ENCODE results near the gene DCHS1. TPM values are rescaled to one million over a fixed set of nuclear protein-coding genes. Genes with fewer than 3 reads are reported as not detected.

Gene DCHS1
- polyA plus RNA-seq, 1 experiment = 7.3 TPM

DNA sequence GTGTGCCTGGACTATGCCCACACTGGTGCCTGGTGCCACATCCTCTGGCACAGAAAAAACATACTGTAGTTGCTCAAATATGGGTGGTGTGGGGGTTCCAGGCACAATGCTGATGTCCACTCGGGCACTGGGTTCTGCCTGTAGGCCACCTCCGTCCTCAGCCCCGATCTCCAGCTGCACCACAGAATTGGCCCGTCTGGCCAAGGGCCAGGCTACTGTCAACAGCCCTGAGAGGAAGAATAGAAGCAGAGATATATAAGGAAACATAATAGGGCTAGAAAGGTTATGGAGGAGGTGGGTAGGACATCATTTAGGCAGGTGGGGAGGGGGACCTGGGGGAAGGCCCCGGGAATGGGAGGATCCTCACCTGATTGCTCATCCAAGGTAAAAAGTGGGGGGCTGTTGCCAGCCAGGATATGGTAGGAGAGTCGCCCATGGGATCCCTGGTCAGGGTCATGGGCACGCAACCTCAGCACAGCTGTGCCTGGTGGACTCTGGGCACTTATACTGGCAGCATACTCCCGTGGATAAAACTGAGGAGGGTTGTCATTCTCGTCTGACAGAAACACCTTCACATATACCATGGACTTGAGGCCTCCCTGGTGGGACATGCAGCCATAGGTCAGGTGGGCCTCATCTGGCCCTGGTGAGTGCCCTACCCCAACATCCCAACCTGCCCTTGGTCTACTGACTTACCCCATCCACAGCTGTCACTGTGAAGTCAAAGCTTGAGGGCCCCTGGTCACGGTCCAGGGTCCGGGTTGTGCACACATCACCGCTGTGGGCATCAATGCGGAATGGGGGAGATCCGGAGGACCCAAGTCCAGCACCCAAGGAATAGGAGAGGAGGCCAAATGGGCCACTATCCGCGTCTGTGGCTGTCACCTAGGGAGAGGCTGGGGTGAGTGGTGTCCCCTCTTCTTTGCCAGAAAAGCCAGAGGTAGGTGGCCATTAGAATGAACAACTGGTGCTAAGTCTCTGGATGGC lies 21.9 kb downstream of the DCHS1 start:
- CTCF ChIA-PET = no interaction called here
- Histone ChIP-seq H3K36me3 (ENCODE audit: control insufficient read depth, insufficient read depth, low read length) (peaks cover 6% of the 10 kb centered on the region), H3K4me3 (ENCODE audit: low read depth, low read length) (no peak overlapping the region), H3K27me3 (ENCODE audit: control insufficient read depth, insufficient read depth, low read length) (no peaks in the 10 kb centered on the region)
- DNase-seq (ENCODE audit: low read depth) = no peak
- POLR2A ChIA-PET = interaction anchor here (0.6 kb wide), 1 partner anchor 386 kb away, joined by 3 read pairs; no protein-coding TSS in a partner anchor
- TF ChIP-seq, protein P1, sequence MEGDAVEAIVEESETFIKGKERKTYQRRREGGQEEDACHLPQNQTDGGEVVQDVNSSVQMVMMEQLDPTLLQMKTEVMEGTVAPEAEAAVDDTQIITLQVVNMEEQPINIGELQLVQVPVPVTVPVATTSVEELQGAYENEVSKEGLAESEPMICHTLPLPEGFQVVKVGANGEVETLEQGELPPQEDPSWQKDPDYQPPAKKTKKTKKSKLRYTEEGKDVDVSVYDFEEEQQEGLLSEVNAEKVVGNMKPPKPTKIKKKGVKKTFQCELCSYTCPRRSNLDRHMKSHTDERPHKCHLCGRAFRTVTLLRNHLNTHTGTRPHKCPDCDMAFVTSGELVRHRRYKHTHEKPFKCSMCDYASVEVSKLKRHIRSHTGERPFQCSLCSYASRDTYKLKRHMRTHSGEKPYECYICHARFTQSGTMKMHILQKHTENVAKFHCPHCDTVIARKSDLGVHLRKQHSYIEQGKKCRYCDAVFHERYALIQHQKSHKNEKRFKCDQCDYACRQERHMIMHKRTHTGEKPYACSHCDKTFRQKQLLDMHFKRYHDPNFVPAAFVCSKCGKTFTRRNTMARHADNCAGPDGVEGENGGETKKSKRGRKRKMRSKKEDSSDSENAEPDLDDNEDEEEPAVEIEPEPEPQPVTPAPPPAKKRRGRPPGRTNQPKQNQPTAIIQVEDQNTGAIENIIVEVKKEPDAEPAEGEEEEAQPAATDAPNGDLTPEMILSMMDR (IDR thresholded peaks at IDR 0.05; ENCODE audit: insufficient read depth, low read depth, low read length) = no peak

- Histone ChIP-seq H3K4me3 (ENCODE audit: low read depth, low read length) (no peak overlapping the region), H3K36me3 (ENCODE audit: control insufficient read depth, insufficient read depth, low read length) (peaks cover 6% of the 10 kb centered on the region), H3K27me3 (ENCODE audit: control insufficient read depth, insufficient read depth, low read length) (no peaks in the 10 kb centered on the region)
- TF ChIP-seq, protein P1 (IDR thresholded peaks at IDR 0.05; ENCODE audit: insufficient read depth, low read depth, low read length) = no peak
- ChIA-PET CTCF (interaction anchor here (1.2 to 2.3 kb wide), 3 partner anchors 13 to 101 kb away, joined by 3 to 8 read pairs (median 5); partner anchors contain the start of gene TPP1), POLR2A (interaction anchor here (0.6 kb wide), 1 partner anchor 385 kb away, joined by 3 read pairs; no protein-coding TSS in a partner anchor)
- no peak for DNase-seq (ENCODE audit: low read depth)
Measured at GRCh38 chr11:6632116-6633073, 23.2 kb downstream of the DCHS1 start.

DNA sequence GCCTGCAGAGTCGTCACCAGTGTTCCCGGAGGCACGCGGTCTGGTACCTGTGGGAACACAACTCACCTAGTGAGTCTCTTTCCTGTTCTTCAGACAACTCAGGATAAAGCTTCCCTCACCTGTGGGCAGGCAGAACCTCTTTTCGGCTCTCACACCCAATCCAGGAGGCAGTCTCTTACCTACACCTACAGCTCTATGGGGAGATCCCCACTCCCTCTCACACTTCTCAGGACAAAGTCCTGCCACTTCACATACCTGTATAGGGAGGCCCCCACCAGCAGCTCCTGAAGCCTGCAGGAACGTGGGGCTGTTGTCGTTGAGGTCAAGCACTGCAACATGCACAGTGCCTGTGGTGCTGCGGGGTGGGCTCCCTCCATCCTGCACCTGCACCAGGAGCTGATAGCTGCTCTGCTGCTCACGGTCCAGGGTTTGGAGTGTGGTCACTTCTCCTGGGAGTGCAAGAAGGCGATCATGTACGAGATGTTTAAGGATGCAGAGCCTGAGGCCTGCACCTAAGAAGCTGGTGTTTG lies 24.2 kb downstream of the DCHS1 start:
- POLR2A ChIA-PET = no interaction called here
- Histone ChIP-seq H3K4me3 (ENCODE audit: low read depth, low read length) (no peak overlapping the region), H3K27me3 (ENCODE audit: control insufficient read depth, insufficient read depth, low read length) (no peaks in the 10 kb centered on the region), H3K36me3 (ENCODE audit: control insufficient read depth, insufficient read depth, low read length) (peaks cover 6% of the 10 kb centered on the region)
- TF ChIP-seq, protein P1 (IDR thresholded peaks at IDR 0.05; ENCODE audit: insufficient read depth, low read depth, low read length) = no peak
- no peak for DNase-seq (ENCODE audit: low read depth)
- CTCF ChIA-PET = interaction anchor here (1.2 to 2.3 kb wide), 4 partner anchors 12 to 100 kb away, joined by 3 to 8 read pairs (median 4); partner anchors contain the start of genes MRPL17 and TPP1

DNA sequence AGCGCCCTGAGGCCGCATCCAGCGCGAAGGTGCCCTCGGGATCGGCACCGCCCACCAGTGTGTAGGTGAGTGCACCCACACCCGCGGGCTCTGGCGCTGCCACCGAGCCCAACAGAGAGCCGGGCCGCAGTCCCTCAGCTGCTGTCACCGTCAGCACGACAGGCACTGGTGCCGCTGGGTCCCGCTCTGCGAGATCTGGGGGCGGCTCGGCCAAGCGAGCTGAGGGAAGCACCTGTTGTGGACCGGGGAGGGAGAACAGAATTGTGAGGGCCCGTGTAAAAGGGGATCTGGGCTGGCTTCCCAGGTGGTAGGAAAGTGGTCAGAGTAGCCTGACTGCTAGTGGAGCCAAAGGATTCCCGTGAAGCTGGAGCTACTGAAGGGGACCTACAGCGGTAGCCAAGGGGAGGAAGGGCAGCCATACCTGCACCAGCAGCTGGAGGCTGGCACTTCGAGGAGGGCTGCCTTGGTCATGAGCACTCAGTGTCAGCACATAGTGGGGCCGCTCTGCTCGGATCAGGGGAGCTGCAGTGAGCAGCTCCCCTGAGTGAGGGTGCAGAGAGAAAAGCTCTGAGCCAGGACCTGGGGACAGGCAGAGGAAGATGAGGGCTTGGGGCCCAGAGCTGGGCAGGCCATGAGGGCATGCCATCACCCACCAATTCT lies 24.8 kb downstream of the DCHS1 start:
- no peak overlapping the region for H3K4me3 ChIP-seq (ENCODE audit: low read depth, low read length)
- no peaks in the 10 kb centered on the region for H3K27me3 ChIP-seq (ENCODE audit: control insufficient read depth, insufficient read depth, low read length)
- H3K36me3 ChIP-seq (ENCODE audit: control insufficient read depth, insufficient read depth, low read length) = peaks cover 9% of the 10 kb centered on the region
- ChIA-PET POLR2A (no interaction called here), CTCF (interaction anchor here (1.2 to 2.3 kb wide), 3 partner anchors 11 to 99 kb away, joined by 3 to 8 read pairs (median 3); partner anchors contain the start of genes MRPL17 and TPP1)
- DNase-seq (ENCODE audit: low read depth) = no peak
- TF ChIP-seq, protein P1 (IDR thresholded peaks at IDR 0.05; ENCODE audit: insufficient read depth, low read depth, low read length) = no peak

Measured in BJ (cell line).